Liver (tissue), 3 donors: ENCODE measurements around the gene TRIM42.

ENCODE experiments used
- CTCF ChIP-seq: fragments of 150-350 bp; IDR thresholded peaks from 2 replicates; pipeline ENCODE4 v1.5.1; 2017; ENCODE audit warnings: improper control_type of control experiment, low read depth, low read length; ENCODE audit not compliant: missing input control
- EGR1 ChIP-seq, 2 donors: IDR thresholded peaks; 2 replicates each; pipeline ENCODE4 v1.6.1; 2016 to 2018; ENCODE audit warnings: antibody characterized with exemption in 2 of 2, low read depth in 2 of 2
- GABPA ChIP-seq, 2 donors: IDR thresholded peaks in 1 of 2; conservative IDR thresholded peaks in 1 of 2; 2 replicates each; pipeline ENCODE4 v1.6.1; 2016; ENCODE audit warnings: antibody characterized with exemption in 2 of 2, mild to moderate bottlenecking in 1 of 2, moderate library complexity in 1 of 2
- MAX ChIP-seq: IDR thresholded peaks from 2 replicates; pipeline ENCODE4 v1.6.1; 2016; ENCODE audit warnings: antibody characterized with exemption
- RAD21 ChIP-seq, 2 donors: IDR thresholded peaks; 2 replicates each; pipeline ENCODE4 v1.6.1; 2016; ENCODE audit warnings: antibody characterized with exemption in 2 of 2, mild to moderate bottlenecking in 2 of 2
- REST ChIP-seq: IDR thresholded peaks from 2 replicates; pipeline ENCODE4 v1.6.1; 2016; ENCODE audit warnings: antibody characterized with exemption, mild to moderate bottlenecking
- SP1 ChIP-seq: IDR thresholded peaks from 2 replicates; pipeline ENCODE4 v1.6.1; 2018; ENCODE audit warnings: antibody characterized with exemption, mild to moderate bottlenecking
- TAF1 ChIP-seq: conservative IDR thresholded peaks from 2 replicates; pipeline ENCODE4 v1.6.1; 2016; ENCODE audit warnings: antibody characterized with exemption, mild to moderate bottlenecking
- YY1 ChIP-seq: IDR thresholded peaks from 2 replicates; pipeline ENCODE4 v1.6.1; 2016; ENCODE audit warnings: antibody characterized with exemption, mild to moderate bottlenecking
- ZBTB33 ChIP-seq: IDR thresholded peaks from 2 replicates; pipeline ENCODE4 v1.6.1; 2016; ENCODE audit warnings: antibody characterized with exemption
- donor health status: healthy.
- donor health status: healthy.

- no peak for TF ChIP-seq SP1
- TF ChIP-seq CTCF: no peak
- TF ChIP-seq TAF1: no peak
- no peak for TF ChIP-seq MAX
- no peak for TF ChIP-seq REST
- no peak for TF ChIP-seq YY1
- TF ChIP-seq EGR1 (IDR thresholded peaks at IDR 0.05; ENCODE audit: low read depth in 2 of 2): no peak
- no peak for TF ChIP-seq GABPA (IDR thresholded peaks at IDR 0.05 in 1 of 2, conservative IDR thresholded peaks at IDR 0.05 in 1 of 2)
- no peak for TF ChIP-seq ZBTB33
- no peak for TF ChIP-seq RAD21 (IDR thresholded peaks at IDR 0.05)
These were observed 34.4 kb downstream of the TRIM42 start for GRCh38 chr3:140712301-140712700.
